SK-N-SH treated with all-trans-retinoic acid at 6 μM for 48 hours (cell line): ENCODE measurements around the gene ZFP36.

Source experiments
- ARNTL ChIP-seq: fragments of 450-650 bp; formaldehyde crosslinking; IDR thresholded peaks from 2 replicates; pipeline ENCODE4 v1.5.0; 2020; ENCODE audit warnings: low read depth, mild to moderate bottlenecking, moderate library complexity, borderline replicate concordance
- BACH2 ChIP-seq: fragments of 250-450 bp; sonication (Bioruptor Pico); IDR thresholded peaks from 2 replicates; pipeline ENCODE4 v1.9.0; 2021; ENCODE audit warnings: mild to moderate bottlenecking, borderline replicate concordance
- PATZ1 ChIP-seq: fragments of 250-450 bp; sonication (Bioruptor Pico); IDR thresholded peaks from 2 replicates; pipeline ENCODE4 v1.8.0; 2020; ENCODE audit warnings: mild to moderate bottlenecking, moderate library complexity, borderline replicate concordance
- SNAI2 ChIP-seq: fragments of 250-450 bp; sonication (Bioruptor Pico); IDR thresholded peaks from 2 replicates; pipeline ENCODE4 v1.5.0; 2020; ENCODE audit warnings: mild to moderate bottlenecking, moderate library complexity
- ZC3H10 ChIP-seq: fragments of 250-450 bp; sonication (Bioruptor Pico); IDR thresholded peaks from 2 replicates; pipeline ENCODE4 v1.5.1; 2021; ENCODE audit warnings: mild to moderate bottlenecking, moderate library complexity
- ZFP3 ChIP-seq: fragments of 250-450 bp; sonication (Bioruptor Pico); IDR thresholded peaks from 2 replicates; pipeline ENCODE4 v1.5.0; 2020; ENCODE audit warnings: mild to moderate bottlenecking, moderate library complexity
- ZFP30 ChIP-seq: fragments of 450-650 bp; formaldehyde crosslinking; IDR thresholded peaks from 2 replicates; pipeline ENCODE4 v1.5.0; 2022; ENCODE audit warnings: mild to moderate bottlenecking, moderate library complexity
- ZNF70 ChIP-seq: fragments of 450-650 bp; formaldehyde crosslinking; IDR thresholded peaks from 2 replicates; pipeline ENCODE4 v1.5.0; 2020; ENCODE audit warnings: mild to moderate bottlenecking, moderate library complexity
- TF ChIP-seq, protein P1 (sequence below): fragments of 250-450 bp; sonication (Bioruptor Pico); IDR thresholded peaks from 2 replicates; pipeline ENCODE4 v1.5.1; 2020; ENCODE audit warnings: low read depth, mild to moderate bottlenecking, moderate library complexity

DNA sequence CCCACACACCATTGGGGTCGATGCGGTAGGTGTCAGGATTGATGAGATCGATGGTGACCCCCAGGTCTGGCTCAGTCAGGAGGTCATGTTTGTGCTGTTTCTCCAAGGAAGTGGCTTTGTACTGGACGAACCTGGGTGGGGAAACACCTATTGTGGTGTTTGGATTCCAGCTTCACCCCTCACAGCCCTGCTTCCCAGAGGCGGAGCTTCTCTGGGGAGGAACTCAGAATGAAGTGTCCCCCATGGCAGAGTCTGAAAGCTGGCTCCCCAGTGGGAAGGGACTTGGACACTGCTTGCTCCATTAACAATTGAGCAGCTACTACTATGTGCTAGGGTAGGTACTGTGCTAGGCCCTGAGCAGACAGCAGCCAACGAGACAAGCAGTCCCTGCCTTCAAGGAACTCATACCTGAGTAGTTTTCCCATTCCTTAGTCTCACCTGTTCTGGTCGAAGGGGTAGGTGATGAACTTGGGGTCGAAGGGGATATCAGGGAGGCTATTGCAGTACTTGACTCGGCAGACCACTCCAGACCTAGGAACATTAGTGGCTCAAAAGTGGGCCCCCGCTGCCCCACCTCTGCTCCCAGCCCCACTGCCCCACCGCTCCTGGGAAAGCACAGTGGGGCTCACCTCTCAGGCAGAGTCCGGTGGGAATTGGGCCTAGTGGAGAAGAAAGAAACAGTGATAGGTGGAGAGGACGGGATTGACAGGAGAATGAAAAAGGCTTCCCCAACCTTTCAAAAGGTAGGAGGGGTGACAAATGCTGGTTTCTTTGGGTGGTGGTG, 16.8 kb upstream of the ZFP36 start:
- no peak for TF ChIP-seq BACH2 (CRISPR knock-in tag)
- no peak for TF ChIP-seq PATZ1 (CRISPR knock-in tag)
- TF ChIP-seq, protein P1, sequence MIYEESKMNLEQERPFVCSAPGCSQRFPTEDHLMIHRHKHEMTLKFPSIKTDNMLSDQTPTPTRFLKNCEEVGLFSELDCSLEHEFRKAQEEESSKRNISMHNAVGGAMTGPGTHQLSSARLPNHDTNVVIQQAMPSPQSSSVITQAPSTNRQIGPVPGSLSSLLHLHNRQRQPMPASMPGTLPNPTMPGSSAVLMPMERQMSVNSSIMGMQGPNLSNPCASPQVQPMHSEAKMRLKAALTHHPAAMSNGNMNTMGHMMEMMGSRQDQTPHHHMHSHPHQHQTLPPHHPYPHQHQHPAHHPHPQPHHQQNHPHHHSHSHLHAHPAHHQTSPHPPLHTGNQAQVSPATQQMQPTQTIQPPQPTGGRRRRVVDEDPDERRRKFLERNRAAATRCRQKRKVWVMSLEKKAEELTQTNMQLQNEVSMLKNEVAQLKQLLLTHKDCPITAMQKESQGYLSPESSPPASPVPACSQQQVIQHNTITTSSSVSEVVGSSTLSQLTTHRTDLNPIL (CRISPR knock-in tag) = no peak
- TF ChIP-seq ARNTL (CRISPR knock-in tag) = no peak
- no peak for TF ChIP-seq ZFP3 (CRISPR knock-in tag)
- TF ChIP-seq ZFP30 = no peak
- TF ChIP-seq ZNF70 (CRISPR knock-in tag) = no peak
- no peak for TF ChIP-seq ZC3H10 (CRISPR knock-in tag)
- TF ChIP-seq SNAI2 (CRISPR knock-in tag) = no peak
